Neural progenitor cell (in vitro differentiated cells): ENCODE results near the gene TACR1. TPM values are rescaled to one million over a fixed set of nuclear protein-coding genes. Genes with fewer than 3 reads are reported as not detected.
"Not testable (repeated sequence)": the region's sequence is repeated elsewhere in the genome, so short reads cannot be mapped to it uniquely, and the experiment has no call there.

Source experiments
- DNase-seq: peaks from one replicate; pipeline ENCODE4 v3.0.0-alpha.2; 2016; ENCODE audit warnings: low spot score
- H2AFZ ChIP-seq: fragments of 200-600 bp; sonication (generic); replicated peaks from 2 replicates; pipeline ENCODE4 v1.6.1; 2016; ENCODE audit warnings: antibody characterized with exemption
- H3F3A ChIP-seq: fragments of 200-600 bp; sonication (generic); 2 replicates; pipeline ENCODE4 v1.6.1; 2016; ENCODE audit warnings: antibody characterized with exemption, low read depth
- H3K27ac ChIP-seq: fragments of 200-600 bp; sonication (generic); 2 replicates; pipeline ENCODE4 v1.5.1; 2016; ENCODE audit warnings: mild to moderate bottlenecking
- H3K27me3 ChIP-seq: fragments of 200-600 bp; sonication (generic); 2 replicates; pipeline ENCODE4 v1.6.1; 2016; ENCODE audit warnings: mild to moderate bottlenecking, moderate library complexity
- H3K36me3 ChIP-seq: fragments of 200-600 bp; sonication (generic); 2 replicates; pipeline ENCODE4 v1.5.1; 2016
- H3K4me1 ChIP-seq: fragments of 200-600 bp; sonication (generic); 2 replicates; pipeline ENCODE4 v1.6.1; 2016; ENCODE audit warnings: mixed run types
- H3K4me2 ChIP-seq: fragments of 200-600 bp; sonication (generic); 2 replicates; pipeline ENCODE4 v1.6.1; 2016
- H3K4me3 ChIP-seq: fragments of 200-600 bp; sonication (generic); 2 replicates; pipeline ENCODE4 v1.5.1; 2016
- H3K79me2 ChIP-seq: fragments of 200-600 bp; sonication (generic); 2 replicates; pipeline ENCODE4 v1.6.1; 2016; ENCODE audit warnings: low read depth
- H3K9ac ChIP-seq: fragments of 200-600 bp; sonication (generic); 2 replicates; pipeline ENCODE4 v1.6.1; 2016
- H3K9me3 ChIP-seq: fragments of 200-600 bp; sonication (generic); 2 replicates; pipeline ENCODE4 v1.5.1; 2016; ENCODE audit warnings: low read depth
- H4K20me1 ChIP-seq: fragments of 200-600 bp; sonication (generic); 2 replicates; pipeline ENCODE4 v1.6.1; 2016; ENCODE audit warnings: low read depth
- H3K27ac Mint-ChIP-seq: 3 replicates; pipeline ENCODE4 v1.8.0; 2021; ENCODE audit warnings: mixed read lengths
- H3K27me3 Mint-ChIP-seq: 2 replicates; pipeline ENCODE4 v1.8.0; 2022; ENCODE audit warnings: low read depth, mild to moderate bottlenecking, inconsistent platforms, moderate library complexity, mixed read lengths; ENCODE audit not compliant: insufficient read depth
- H3K36me3 Mint-ChIP-seq: 3 replicates; pipeline ENCODE4 v1.8.0; 2021; ENCODE audit warnings: mixed read lengths
- H3K4me1 Mint-ChIP-seq: 3 replicates; pipeline ENCODE4 v1.8.0; 2021; ENCODE audit warnings: mixed read lengths
- H3K4me3 Mint-ChIP-seq: 3 replicates; pipeline ENCODE4 v1.8.0; 2021; ENCODE audit warnings: mild to moderate bottlenecking, moderate library complexity, mixed read lengths
- H3K9me3 Mint-ChIP-seq: 3 replicates; pipeline ENCODE4 v1.8.0; 2020; ENCODE audit warnings: mixed read lengths
- CTCF ChIP-seq: fragments of 200-600 bp; sonication (generic); IDR thresholded peaks from 2 replicates; pipeline ENCODE4 v1.5.1; 2017; ENCODE audit warnings: antibody characterized with exemption, mild to moderate bottlenecking
- EZH2 ChIP-seq: fragments of 200-600 bp; sonication (generic); IDR thresholded peaks from 2 replicates; pipeline ENCODE4 v1.6.1; 2017; ENCODE audit warnings: antibody characterized with exemption, mild to moderate bottlenecking, moderate library complexity
- EZH2phosphoT487 ChIP-seq: fragments of 200-600 bp; sonication (generic); IDR thresholded peaks from 2 replicates; pipeline ENCODE4 v1.6.1; 2017; ENCODE audit warnings: antibody characterized with exemption
- total RNA-seq: library from RNA; depleted of rRNA; stranded (reverse); fragments of >200 nt; gene quantifications from 2 replicates; pipeline ENCODE4 v1.2.3, GENCODE V29; 2015; ENCODE audit warnings: low replicate concordance

Gene TACR1
- total RNA-seq, 1 donor from 2014 or later: not detected

- H3K36me3 Mint-ChIP-seq: no peaks in the 10 kb centered on the region
- H3K27ac Mint-ChIP-seq: no peak overlapping the region
- H3F3A ChIP-seq: peaks cover 16% of the 10 kb centered on the region
- no peak overlapping the region for H3K4me3 Mint-ChIP-seq
- H3K27me3 Mint-ChIP-seq: peaks cover 2% of the 10 kb centered on the region
- no peak overlapping the region for H3K27ac ChIP-seq
- no peak overlapping the region for H2AFZ ChIP-seq
- peaks cover 3% of the 10 kb centered on the region for H3K9me3 Mint-ChIP-seq
- no peak overlapping the region for H3K9ac ChIP-seq
- no peaks in the 10 kb centered on the region for H4K20me1 ChIP-seq
- no peak for TF ChIP-seq CTCF
- H3K36me3 ChIP-seq: no peaks in the 10 kb centered on the region
- no peak overlapping the region for H3K4me2 ChIP-seq
- H3K4me3 ChIP-seq: no peak overlapping the region
- no peaks in the 10 kb centered on the region for H3K27me3 ChIP-seq
- no peaks in the 10 kb centered on the region for H3K9me3 ChIP-seq
- no peaks in the 10 kb centered on the region for H3K4me1 ChIP-seq
- no peak for DNase-seq
- no peaks in the 10 kb centered on the region for H3K4me1 Mint-ChIP-seq
- no peaks in the 10 kb centered on the region for H3K79me2 ChIP-seq
These were observed 52.6 kb downstream of the TACR1 start for GRCh38 chr2:75146606-75147332.

DNA sequence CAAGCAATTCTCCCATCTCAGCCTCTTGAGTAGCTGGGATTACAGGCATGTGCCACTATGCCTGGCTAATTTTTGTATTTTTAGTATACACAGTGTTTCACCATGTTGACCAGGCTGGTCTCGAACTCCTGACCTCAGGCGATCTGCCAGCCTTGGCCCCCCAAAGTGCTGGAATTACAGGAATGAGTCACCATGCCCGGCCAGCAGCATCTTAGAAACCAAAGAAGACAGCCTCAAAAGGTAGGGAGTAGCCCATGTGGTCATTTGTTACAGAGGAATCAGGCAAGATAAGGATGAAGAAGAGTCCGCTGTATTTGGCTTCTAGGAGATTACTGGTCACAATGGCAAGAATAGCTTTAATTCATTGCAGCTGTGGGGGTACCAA, 53.1 kb downstream of the TACR1 start:
- not testable (repeated sequence) for H3K27me3 ChIP-seq, H3K79me2 ChIP-seq, H4K20me1 ChIP-seq, H3K4me1 ChIP-seq, H3K27ac ChIP-seq, H3K9me3 ChIP-seq, H3K9ac ChIP-seq, H3K4me1 Mint-ChIP-seq, H3K4me3 Mint-ChIP-seq, H3K27ac Mint-ChIP-seq, H3K4me3 ChIP-seq, H2AFZ ChIP-seq, H3K36me3 ChIP-seq, H3K4me2 ChIP-seq, H3K9me3 Mint-ChIP-seq, H3K36me3 Mint-ChIP-seq, H3K27me3 Mint-ChIP-seq
- H3F3A ChIP-seq: peaks cover 16% of the 10 kb centered on the region
- DNase-seq: peak; percentile 8

GRCh38 chr2:75142081-75142480, 57.2 kb downstream of the TACR1 start:
- Histone ChIP-seq H3K79me2 (no peaks in the 10 kb centered on the region), H3K9ac (no peak overlapping the region), H3F3A (peaks cover 16% of the 10 kb centered on the region), H3K36me3 (no peaks in the 10 kb centered on the region), H3K27me3 (no peaks in the 10 kb centered on the region), H3K4me2 (no peak overlapping the region), H3K9me3 (no peaks in the 10 kb centered on the region), H3K27ac (no peak overlapping the region), H3K4me1 (no peaks in the 10 kb centered on the region), H4K20me1 (no peaks in the 10 kb centered on the region), H3K4me3 (no peak overlapping the region), H2AFZ (no peak overlapping the region)
- no peaks in the 10 kb centered on the region for H3K9me3 Mint-ChIP-seq
- no peak overlapping the region for H3K27ac Mint-ChIP-seq
- no peaks in the 10 kb centered on the region for H3K36me3 Mint-ChIP-seq
- DNase-seq: no peak
- H3K4me1 Mint-ChIP-seq: no peaks in the 10 kb centered on the region
- no peak for TF ChIP-seq EZH2phosphoT487
- TF ChIP-seq EZH2: no peak
- no peak for TF ChIP-seq CTCF
- no peaks in the 10 kb centered on the region for H3K27me3 Mint-ChIP-seq
- H3K4me3 Mint-ChIP-seq: no peak overlapping the region

DNA sequence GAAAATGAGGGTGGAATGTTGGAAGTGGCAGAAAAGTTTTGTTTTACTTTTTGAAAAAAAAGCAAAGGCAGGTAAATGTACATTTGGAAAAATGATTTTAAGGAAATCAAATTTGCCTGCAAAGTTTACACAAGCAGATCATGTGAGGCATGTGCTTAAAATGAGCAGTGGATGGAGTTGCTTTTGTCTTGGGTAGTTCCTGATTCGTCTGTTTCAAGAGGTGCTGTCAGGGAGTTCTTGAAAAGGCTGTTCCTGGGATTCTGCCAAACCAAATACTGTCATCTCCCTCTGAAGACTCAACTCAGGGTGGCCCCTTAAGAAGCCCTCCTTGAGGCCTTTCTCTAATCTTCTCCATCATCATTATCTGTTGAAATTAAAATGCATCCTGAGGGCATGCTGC, 59.0 kb downstream of the TACR1 start:
- no peak overlapping the region for H2AFZ ChIP-seq
- no peaks in the 10 kb centered on the region for H3K9me3 ChIP-seq
- no peak overlapping the region for H3K27ac ChIP-seq
- H3K27me3 ChIP-seq: no peaks in the 10 kb centered on the region
- no peaks in the 10 kb centered on the region for H3K36me3 ChIP-seq
- H3K9ac ChIP-seq: no peak overlapping the region
- H3K4me1 ChIP-seq: no peaks in the 10 kb centered on the region
- Mint-ChIP-seq H3K27ac (no peak overlapping the region), H3K36me3 (no peaks in the 10 kb centered on the region), H3K9me3 (no peaks in the 10 kb centered on the region), H3K4me1 (no peaks in the 10 kb centered on the region), H3K4me3 (no peak overlapping the region), H3K27me3 (no peaks in the 10 kb centered on the region)
- H3K4me2 ChIP-seq: no peak overlapping the region
- H3K4me3 ChIP-seq: no peak overlapping the region
- no peaks in the 10 kb centered on the region for H4K20me1 ChIP-seq
- TF ChIP-seq EZH2phosphoT487: no peak
- no peak for TF ChIP-seq EZH2
- TF ChIP-seq CTCF: no peak
- peaks cover under 1% of the 10 kb centered on the region for H3F3A ChIP-seq
- DNase-seq: no peak
- H3K79me2 ChIP-seq: no peaks in the 10 kb centered on the region
